GM21717 (cell line): Measurements from ENCODE around the gene VPS25.

Experiments
- ATAC-seq: cut with Tn5 transposase; IDR thresholded peaks from one replicate; pipeline ENCODE4 v1.9.1; 2021; ENCODE audit warnings: mild to moderate bottlenecking, moderate library complexity; ENCODE audit not compliant: unreplicated experiment

The VPS25 gene

GRCh38 chr17:42792545-42792944 lies 19.3 kb downstream of the VPS25 start:
- no peak for ATAC-seq

- no peak for ATAC-seq
Measured at GRCh38 chr17:42795061-42795460, 21.8 kb downstream of the VPS25 start.

GRCh38 chr17:42795465-42795864 lies 22.2 kb downstream of the VPS25 start:
- ATAC-seq, result no peak

- no peak for ATAC-seq
Measured at GRCh38 chr17:42796066-42796758, 23.0 kb downstream of the VPS25 start.

GRCh38 chr17:42797067-42798007 lies 24.1 kb downstream of the VPS25 start:
- no peak for ATAC-seq

GRCh38 chr17:42798011-42798382 lies 24.7 kb downstream of the VPS25 start:
- no peak for ATAC-seq

GRCh38 chr17:42798383-42799380 lies 25.4 kb downstream of the VPS25 start, which contains the start of the genes CNTD1 and COA3:
CNTD1 (plus strand) TSS chr17:42798861; CDS start chr17:42799068, 207 bp downstream.
COA3 (minus strand) TSS chr17:42798704; CDS start chr17:42798681, 23 bp downstream.
- ATAC-seq, result peak; percentile 61

- no peak for ATAC-seq
Measured at GRCh38 chr17:42803074-42803883, 30.0 kb downstream of the VPS25 start.

- no peak for ATAC-seq
Measured at GRCh38 chr17:42804918-42805367, 31.7 kb downstream of the VPS25 start.

GRCh38 chr17:42806249-42806648 lies 33.0 kb downstream of the VPS25 start:
- ATAC-seq, result no peak

- ATAC-seq, result no peak
Measured at GRCh38 chr17:42809250-42809649, 36.0 kb downstream of the VPS25 start.

- ATAC-seq, result no peak
Measured at GRCh38 chr17:42814633-42815399, 41.6 kb downstream of the VPS25 start.

GRCh38 chr17:42817866-42818265 lies 44.6 kb downstream of the VPS25 start:
- ATAC-seq, result no peak

GRCh38 chr17:42818379-42818778 lies 45.1 kb downstream of the VPS25 start:
- no peak for ATAC-seq

- ATAC-seq, result no peak
Measured at GRCh38 chr17:42819939-42820535, 46.8 kb downstream of the VPS25 start.

GRCh38 chr17:42821176-42821575 lies 47.9 kb downstream of the VPS25 start:
- ATAC-seq, result no peak

GRCh38 chr17:42827472-42827871 lies 54.2 kb downstream of the VPS25 start:
- ATAC-seq, result no peak
